ENCODE measurements around the gene ZBED1. TPM values are rescaled to one million over a fixed set of nuclear protein-coding genes. Genes with fewer than 3 reads are reported as not detected.

Gene ZBED1
- total and polyA plus RNA-seq, 4 donors: 15.9 to 49.0 (median 26.9) TPM

- Histone ChIP-seq H3K27me3 (ENCODE audit: control insufficient read depth in 4 of 4, insufficient read depth in 4 of 4, low read length in 3 of 4) (no peaks in the 10 kb centered on the region), H3K4me1 (ENCODE audit: control insufficient read depth in 4 of 4, insufficient read depth in 4 of 4, low read length in 3 of 4) (no peaks in the 10 kb centered on the region), H3K4me3 (ENCODE audit: low read depth in 1 of 3, low read length in 3 of 3) (no peak overlapping the region), H3K9me3 (ENCODE audit: control insufficient read depth in 4 of 4, low read length in 3 of 4) (no peaks in the 10 kb centered on the region), H3K36me3 (ENCODE audit: control insufficient read depth in 4 of 4, insufficient read depth in 3 of 4, low read depth in 1 of 4, low read length in 3 of 4) (peaks cover 21 to 42% (median 29%) of the 10 kb centered on the region in 4 donors), H3K9ac (ENCODE audit: low read depth in 1 of 2, low read length in 2 of 2) (no peak overlapping the region), H3K27ac (ENCODE audit: low read depth in 1 of 2, low read length in 2 of 2) (no peak overlapping the region)
- 98% methylated on average over 65 of the region's 65 CpGs for WGBS
- TF ChIP-seq, protein P1, sequence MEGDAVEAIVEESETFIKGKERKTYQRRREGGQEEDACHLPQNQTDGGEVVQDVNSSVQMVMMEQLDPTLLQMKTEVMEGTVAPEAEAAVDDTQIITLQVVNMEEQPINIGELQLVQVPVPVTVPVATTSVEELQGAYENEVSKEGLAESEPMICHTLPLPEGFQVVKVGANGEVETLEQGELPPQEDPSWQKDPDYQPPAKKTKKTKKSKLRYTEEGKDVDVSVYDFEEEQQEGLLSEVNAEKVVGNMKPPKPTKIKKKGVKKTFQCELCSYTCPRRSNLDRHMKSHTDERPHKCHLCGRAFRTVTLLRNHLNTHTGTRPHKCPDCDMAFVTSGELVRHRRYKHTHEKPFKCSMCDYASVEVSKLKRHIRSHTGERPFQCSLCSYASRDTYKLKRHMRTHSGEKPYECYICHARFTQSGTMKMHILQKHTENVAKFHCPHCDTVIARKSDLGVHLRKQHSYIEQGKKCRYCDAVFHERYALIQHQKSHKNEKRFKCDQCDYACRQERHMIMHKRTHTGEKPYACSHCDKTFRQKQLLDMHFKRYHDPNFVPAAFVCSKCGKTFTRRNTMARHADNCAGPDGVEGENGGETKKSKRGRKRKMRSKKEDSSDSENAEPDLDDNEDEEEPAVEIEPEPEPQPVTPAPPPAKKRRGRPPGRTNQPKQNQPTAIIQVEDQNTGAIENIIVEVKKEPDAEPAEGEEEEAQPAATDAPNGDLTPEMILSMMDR (IDR thresholded peaks at IDR 0.05; ENCODE audit: low read depth, low read length, missing input control): no peak
- TF ChIP-seq SP1 (IDR thresholded peaks at IDR 0.05): no peak
- TF ChIP-seq HNF4G (IDR thresholded peaks at IDR 0.05): no peak
- TF ChIP-seq, protein P2, sequence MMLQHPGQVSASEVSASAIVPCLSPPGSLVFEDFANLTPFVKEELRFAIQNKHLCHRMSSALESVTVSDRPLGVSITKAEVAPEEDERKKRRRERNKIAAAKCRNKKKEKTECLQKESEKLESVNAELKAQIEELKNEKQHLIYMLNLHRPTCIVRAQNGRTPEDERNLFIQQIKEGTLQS (IDR thresholded peaks at IDR 0.05): no peak
- TF ChIP-seq RXRA (IDR thresholded peaks at IDR 0.05): no peak
- TF ChIP-seq, protein P3, sequence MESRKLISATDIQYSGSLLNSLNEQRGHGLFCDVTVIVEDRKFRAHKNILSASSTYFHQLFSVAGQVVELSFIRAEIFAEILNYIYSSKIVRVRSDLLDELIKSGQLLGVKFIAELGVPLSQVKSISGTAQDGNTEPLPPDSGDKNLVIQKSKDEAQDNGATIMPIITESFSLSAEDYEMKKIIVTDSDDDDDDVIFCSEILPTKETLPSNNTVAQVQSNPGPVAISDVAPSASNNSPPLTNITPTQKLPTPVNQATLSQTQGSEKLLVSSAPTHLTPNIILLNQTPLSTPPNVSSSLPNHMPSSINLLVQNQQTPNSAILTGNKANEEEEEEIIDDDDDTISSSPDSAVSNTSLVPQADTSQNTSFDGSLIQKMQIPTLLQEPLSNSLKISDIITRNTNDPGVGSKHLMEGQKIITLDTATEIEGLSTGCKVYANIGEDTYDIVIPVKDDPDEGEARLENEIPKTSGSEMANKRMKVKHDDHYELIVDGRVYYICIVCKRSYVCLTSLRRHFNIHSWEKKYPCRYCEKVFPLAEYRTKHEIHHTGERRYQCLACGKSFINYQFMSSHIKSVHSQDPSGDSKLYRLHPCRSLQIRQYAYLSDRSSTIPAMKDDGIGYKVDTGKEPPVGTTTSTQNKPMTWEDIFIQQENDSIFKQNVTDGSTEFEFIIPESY (IDR thresholded peaks at IDR 0.05): no peak
- TF ChIP-seq FOXA2 (IDR thresholded peaks at IDR 0.05): no peak
- no peak for DNase-seq (ENCODE audit: low spot score)
Measured at GRCh38 chrX:2489446-2490445, 11.0 kb downstream of the ZBED1 start.

DNA sequence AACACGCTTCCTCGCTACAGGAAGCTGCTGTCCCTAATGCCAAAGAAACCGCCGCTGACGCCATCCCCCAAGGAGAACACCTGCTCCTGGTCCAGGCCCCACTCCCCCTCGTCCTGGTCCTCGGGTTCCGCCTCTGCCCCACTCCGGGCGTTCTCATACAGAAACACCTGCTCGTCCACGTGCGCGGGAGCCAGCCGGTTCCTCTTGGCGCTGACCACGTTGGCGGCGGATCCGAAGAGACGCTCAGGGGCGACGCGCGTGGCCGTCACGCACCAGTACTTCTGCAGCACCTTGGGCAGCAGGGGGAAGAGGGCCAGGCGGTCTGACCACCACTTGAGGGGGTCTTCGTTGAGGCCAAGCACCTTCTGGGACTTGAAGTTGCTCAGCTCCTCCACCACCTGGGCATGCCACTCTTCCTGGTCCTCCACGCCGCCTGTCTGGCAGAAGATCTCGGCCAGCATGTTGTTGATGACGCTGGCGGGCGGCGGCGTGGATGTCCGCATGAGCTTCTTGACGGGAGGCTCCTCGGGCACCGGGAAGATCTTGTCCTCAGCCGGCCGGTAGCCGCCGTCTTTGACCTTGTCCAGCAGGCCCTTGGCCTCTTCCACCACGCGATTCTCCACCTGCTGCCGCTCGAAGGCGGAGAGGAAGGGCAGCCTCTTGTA is 12.0 kb downstream of the ZBED1 start:
- Histone ChIP-seq H3K27me3 (ENCODE audit: control insufficient read depth in 4 of 4, insufficient read depth in 4 of 4, low read length in 3 of 4) (no peaks in the 10 kb centered on the region), H3K4me1 (ENCODE audit: control insufficient read depth in 4 of 4, insufficient read depth in 4 of 4, low read length in 3 of 4) (no peaks in the 10 kb centered on the region), H3K4me3 (ENCODE audit: low read depth in 1 of 3, low read length in 3 of 3) (no peak overlapping the region), H3K9me3 (ENCODE audit: control insufficient read depth in 4 of 4, low read length in 3 of 4) (no peaks in the 10 kb centered on the region), H3K9ac (ENCODE audit: low read depth in 1 of 2, low read length in 2 of 2) (no peak overlapping the region), H3K27ac (ENCODE audit: low read depth in 1 of 2, low read length in 2 of 2) (no peak overlapping the region), H3K36me3 (ENCODE audit: control insufficient read depth in 4 of 4, insufficient read depth in 3 of 4, low read depth in 1 of 4, low read length in 3 of 4) (peaks cover 22 to 42% (median 30%) of the 10 kb centered on the region in 4 donors)
- DNase-seq (ENCODE audit: low spot score): no peak
- TF ChIP-seq HNF4G (IDR thresholded peaks at IDR 0.05) (no peak), RXRA (IDR thresholded peaks at IDR 0.05) (no peak), SP1 (IDR thresholded peaks at IDR 0.05) (no peak), NR2F2 (IDR thresholded peaks at IDR 0.05) (no peak), EGR1 (IDR thresholded peaks at IDR 0.05; ENCODE audit: low read depth in 2 of 2) (no peak), HNF4A (conservative IDR thresholded peaks at IDR 0.05) (no peak), TAF1 (conservative IDR thresholded peaks at IDR 0.05) (no peak), FOXA2 (IDR thresholded peaks at IDR 0.05) (no peak)
- TF ChIP-seq, protein P4, sequence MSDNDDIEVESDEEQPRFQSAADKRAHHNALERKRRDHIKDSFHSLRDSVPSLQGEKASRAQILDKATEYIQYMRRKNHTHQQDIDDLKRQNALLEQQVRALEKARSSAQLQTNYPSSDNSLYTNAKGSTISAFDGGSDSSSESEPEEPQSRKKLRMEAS (IDR thresholded peaks at IDR 0.05): no peak
- TF ChIP-seq, protein P2 (IDR thresholded peaks at IDR 0.05): no peak
- TF ChIP-seq, protein P1 (IDR thresholded peaks at IDR 0.05; ENCODE audit: low read depth, low read length, missing input control): no peak
- WGBS: 98% methylated on average over 50 of the region's 50 CpGs
